ENCODE measurements around the gene EXPH5.
"Not testable (repeated sequence)": the region's sequence is repeated elsewhere in the genome, so short reads cannot be mapped to it uniquely, and the experiment has no call there.

Gene EXPH5

DNA sequence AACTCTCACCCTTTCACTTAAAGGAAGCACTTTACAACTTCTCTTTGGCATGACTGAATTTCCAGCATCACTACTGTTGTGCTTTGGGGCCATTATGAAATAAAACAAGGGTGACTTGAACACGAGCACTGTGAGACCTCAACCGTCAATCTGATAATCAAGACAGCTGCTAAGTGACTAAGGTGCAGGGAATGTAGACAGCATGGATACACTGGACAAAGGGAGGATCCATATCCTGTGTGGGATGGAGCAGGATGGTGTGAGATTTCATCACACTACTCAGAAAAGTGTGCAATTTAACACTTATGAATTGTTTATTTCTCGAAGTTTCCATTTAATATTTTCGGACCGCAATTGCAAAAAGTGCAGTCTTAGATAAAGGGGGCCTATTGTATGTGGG, 16.1 kb upstream of the EXPH5 start:
- DNase-seq, result no peak
- Histone ChIP-seq H3K9me3 (replicated peaks; ENCODE audit: insufficient read depth, low read length) (no peaks in the 10 kb centered on the region), H3K4me1 (ENCODE audit: low read length) (no peaks in the 10 kb centered on the region), H3K4me2 (ENCODE audit: low read depth, low read length) (no peak overlapping the region), H3K9me2 (replicated peaks; ENCODE audit: insufficient read depth, low read length) (no peaks in the 10 kb centered on the region), H3K9ac (ENCODE audit: low read length) (no peak overlapping the region), H3K4me3 (ENCODE audit: low read length) (no peak overlapping the region), H3K79me2 (ENCODE audit: low read length) (no peaks in the 10 kb centered on the region), H3F3A (ENCODE audit: insufficient read depth, low read length) (no peaks in the 10 kb centered on the region), H3K27ac (ENCODE audit: low read length) (no peak overlapping the region), H2AFZ (ENCODE audit: low read length) (no peak overlapping the region), H4K20me1 (ENCODE audit: insufficient read depth, low read length) (no peaks in the 10 kb centered on the region), H3K27me3 (replicated peaks; ENCODE audit: insufficient read depth, low read length) (no peaks in the 10 kb centered on the region), H3K36me3 (replicated peaks; ENCODE audit: insufficient read depth, low read length) (no peaks in the 10 kb centered on the region)
- TF ChIP-seq EZH2phosphoT487 (IDR thresholded peaks at IDR 0.05; ENCODE audit: low read length), result no peak

DNA sequence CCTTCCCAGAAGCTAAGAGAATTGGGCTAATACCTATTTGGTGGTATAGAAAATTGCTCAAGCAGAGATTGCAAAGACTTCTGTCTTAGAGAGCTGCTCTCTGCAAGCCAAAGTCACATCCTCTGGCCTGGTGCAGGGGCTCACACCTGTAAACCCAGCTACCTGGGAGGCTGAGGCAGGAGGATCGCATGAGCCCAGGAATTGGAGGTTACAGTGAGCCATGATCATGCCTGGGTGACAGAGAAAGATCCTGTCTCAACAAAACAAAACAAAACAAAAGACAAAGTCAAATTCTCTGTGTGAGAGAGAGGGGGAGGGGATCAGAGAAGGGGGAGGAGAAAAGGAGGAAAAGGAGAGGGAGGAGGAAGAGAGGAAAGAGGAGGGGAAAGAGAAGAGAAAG, 15.0 kb upstream of the EXPH5 start:
- Histone ChIP-seq H3K9me2 (replicated peaks; ENCODE audit: insufficient read depth, low read length) (no peaks in the 10 kb centered on the region), H3K9me3 (replicated peaks; ENCODE audit: insufficient read depth, low read length) (no peaks in the 10 kb centered on the region), H3K9ac (ENCODE audit: low read length) (no peak overlapping the region), H3K36me3 (replicated peaks; ENCODE audit: insufficient read depth, low read length) (no peaks in the 10 kb centered on the region), H3K79me2 (ENCODE audit: low read length) (no peaks in the 10 kb centered on the region), H3K4me1 (ENCODE audit: low read length) (no peaks in the 10 kb centered on the region), H3K4me2 (ENCODE audit: low read depth, low read length) (no peak overlapping the region), H3F3A (ENCODE audit: insufficient read depth, low read length) (no peaks in the 10 kb centered on the region), H4K20me1 (ENCODE audit: insufficient read depth, low read length) (no peaks in the 10 kb centered on the region), H3K27me3 (replicated peaks; ENCODE audit: insufficient read depth, low read length) (no peaks in the 10 kb centered on the region), H2AFZ (ENCODE audit: low read length) (no peak overlapping the region), H3K27ac (ENCODE audit: low read length) (no peak overlapping the region), H3K4me3 (ENCODE audit: low read length) (no peak overlapping the region)
- TF ChIP-seq, protein P1, sequence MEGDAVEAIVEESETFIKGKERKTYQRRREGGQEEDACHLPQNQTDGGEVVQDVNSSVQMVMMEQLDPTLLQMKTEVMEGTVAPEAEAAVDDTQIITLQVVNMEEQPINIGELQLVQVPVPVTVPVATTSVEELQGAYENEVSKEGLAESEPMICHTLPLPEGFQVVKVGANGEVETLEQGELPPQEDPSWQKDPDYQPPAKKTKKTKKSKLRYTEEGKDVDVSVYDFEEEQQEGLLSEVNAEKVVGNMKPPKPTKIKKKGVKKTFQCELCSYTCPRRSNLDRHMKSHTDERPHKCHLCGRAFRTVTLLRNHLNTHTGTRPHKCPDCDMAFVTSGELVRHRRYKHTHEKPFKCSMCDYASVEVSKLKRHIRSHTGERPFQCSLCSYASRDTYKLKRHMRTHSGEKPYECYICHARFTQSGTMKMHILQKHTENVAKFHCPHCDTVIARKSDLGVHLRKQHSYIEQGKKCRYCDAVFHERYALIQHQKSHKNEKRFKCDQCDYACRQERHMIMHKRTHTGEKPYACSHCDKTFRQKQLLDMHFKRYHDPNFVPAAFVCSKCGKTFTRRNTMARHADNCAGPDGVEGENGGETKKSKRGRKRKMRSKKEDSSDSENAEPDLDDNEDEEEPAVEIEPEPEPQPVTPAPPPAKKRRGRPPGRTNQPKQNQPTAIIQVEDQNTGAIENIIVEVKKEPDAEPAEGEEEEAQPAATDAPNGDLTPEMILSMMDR (IDR thresholded peaks at IDR 0.05; ENCODE audit: low read length), result no peak
- TF ChIP-seq EZH2 (optimal IDR thresholded peaks at IDR 0.05; ENCODE audit: low read depth, low read length) (no peak), EZH2phosphoT487 (IDR thresholded peaks at IDR 0.05; ENCODE audit: low read length) (no peak)
- no peak for DNase-seq

DNA sequence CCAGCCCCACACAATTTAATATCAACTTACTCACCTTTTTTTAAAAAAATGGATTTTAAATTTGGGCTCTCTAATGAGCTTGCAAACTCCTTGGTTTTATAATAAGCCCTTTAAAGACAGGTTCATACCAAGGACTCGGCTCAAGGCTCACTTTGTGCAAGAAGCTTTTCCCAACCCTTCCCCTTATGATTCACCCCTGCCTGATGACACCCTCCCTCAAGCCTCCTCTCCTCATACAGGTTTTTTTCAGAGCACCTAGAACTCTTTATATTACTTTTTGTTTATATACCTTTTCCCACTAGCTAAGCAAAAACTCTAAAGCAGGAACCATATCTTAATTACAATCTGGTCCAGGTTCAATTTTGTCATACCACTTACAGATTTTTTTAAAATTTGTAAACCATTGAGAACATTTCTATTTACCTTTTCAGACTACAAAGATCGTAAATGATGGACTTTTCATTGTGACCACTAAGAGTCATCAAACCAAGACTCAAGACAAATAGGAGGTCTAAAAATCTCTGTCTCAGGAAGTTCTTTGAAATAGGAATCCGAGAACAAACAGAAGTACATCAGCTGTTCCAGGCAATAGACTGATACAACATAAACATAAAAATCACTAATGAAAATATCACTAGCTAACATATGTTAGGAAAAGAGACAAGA, 13.1 kb upstream of the EXPH5 start:
- Histone ChIP-seq H2AFZ (ENCODE audit: low read length) (no peak overlapping the region), H3K27ac (ENCODE audit: low read length) (no peak overlapping the region)

DNA sequence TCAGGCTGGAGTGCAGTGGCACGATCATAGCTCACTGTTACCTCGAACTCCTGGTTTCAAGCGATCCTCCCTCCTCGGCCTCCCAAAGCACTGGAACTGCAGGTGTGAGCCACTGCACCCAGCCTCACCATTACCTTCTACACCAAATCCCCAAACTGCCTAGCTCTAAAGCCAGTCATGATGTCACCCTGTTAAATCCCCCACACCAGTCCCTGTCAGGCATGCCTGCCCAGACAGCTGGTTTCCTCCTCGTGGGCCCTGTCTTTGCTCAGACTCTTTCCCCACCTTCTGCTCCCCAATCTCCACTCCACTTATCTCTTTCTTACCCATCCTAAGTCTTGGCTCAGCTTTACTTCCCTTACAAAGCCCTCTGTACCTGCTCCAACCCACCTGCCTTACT, 12.5 kb upstream of the EXPH5 start:
- Histone ChIP-seq H3K4me2 (ENCODE audit: low read depth, low read length) (no peak overlapping the region), H3K4me1 (ENCODE audit: low read length) (no peaks in the 10 kb centered on the region), H2AFZ (ENCODE audit: low read length) (no peak overlapping the region), H3K79me2 (ENCODE audit: low read length) (no peaks in the 10 kb centered on the region), H3K36me3 (replicated peaks; ENCODE audit: insufficient read depth, low read length) (no peaks in the 10 kb centered on the region), H3K9me3 (replicated peaks; ENCODE audit: insufficient read depth, low read length) (no peaks in the 10 kb centered on the region), H3F3A (ENCODE audit: insufficient read depth, low read length) (no peaks in the 10 kb centered on the region), H4K20me1 (ENCODE audit: insufficient read depth, low read length) (no peaks in the 10 kb centered on the region), H3K27me3 (replicated peaks; ENCODE audit: insufficient read depth, low read length) (no peaks in the 10 kb centered on the region), H3K9ac (ENCODE audit: low read length) (no peak overlapping the region), H3K9me2 (replicated peaks; ENCODE audit: insufficient read depth, low read length) (no peaks in the 10 kb centered on the region), H3K4me3 (ENCODE audit: low read length) (no peak overlapping the region), H3K27ac (ENCODE audit: low read length) (no peak overlapping the region)
- DNase-seq, result no peak
- TF ChIP-seq EZH2phosphoT487 (IDR thresholded peaks at IDR 0.05; ENCODE audit: low read length) (no peak), EZH2 (optimal IDR thresholded peaks at IDR 0.05; ENCODE audit: low read depth, low read length) (no peak)
- TF ChIP-seq, protein P1 (IDR thresholded peaks at IDR 0.05; ENCODE audit: low read length), result no peak

More for the DNA sequence above, 13.1 kb upstream of the EXPH5 start:
- DNase-seq, result no peak
- Histone ChIP-seq H3K79me2 (ENCODE audit: low read length) (no peaks in the 10 kb centered on the region), H3K4me1 (ENCODE audit: low read length) (no peaks in the 10 kb centered on the region), H3K4me2 (ENCODE audit: low read depth, low read length) (no peak overlapping the region), H3K9ac (ENCODE audit: low read length) (no peak overlapping the region), H3K9me3 (replicated peaks; ENCODE audit: insufficient read depth, low read length) (no peaks in the 10 kb centered on the region), H3K36me3 (replicated peaks; ENCODE audit: insufficient read depth, low read length) (no peaks in the 10 kb centered on the region), H3K27me3 (replicated peaks; ENCODE audit: insufficient read depth, low read length) (no peaks in the 10 kb centered on the region), H3F3A (ENCODE audit: insufficient read depth, low read length) (no peaks in the 10 kb centered on the region), H3K9me2 (replicated peaks; ENCODE audit: insufficient read depth, low read length) (no peaks in the 10 kb centered on the region), H3K4me3 (ENCODE audit: low read length) (no peak overlapping the region), H4K20me1 (ENCODE audit: insufficient read depth, low read length) (no peaks in the 10 kb centered on the region)
- TF ChIP-seq, protein P1 (IDR thresholded peaks at IDR 0.05; ENCODE audit: low read length), result no peak
- TF ChIP-seq EZH2phosphoT487 (IDR thresholded peaks at IDR 0.05; ENCODE audit: low read length) (no peak), EZH2 (optimal IDR thresholded peaks at IDR 0.05; ENCODE audit: low read depth, low read length) (no peak)

DNA sequence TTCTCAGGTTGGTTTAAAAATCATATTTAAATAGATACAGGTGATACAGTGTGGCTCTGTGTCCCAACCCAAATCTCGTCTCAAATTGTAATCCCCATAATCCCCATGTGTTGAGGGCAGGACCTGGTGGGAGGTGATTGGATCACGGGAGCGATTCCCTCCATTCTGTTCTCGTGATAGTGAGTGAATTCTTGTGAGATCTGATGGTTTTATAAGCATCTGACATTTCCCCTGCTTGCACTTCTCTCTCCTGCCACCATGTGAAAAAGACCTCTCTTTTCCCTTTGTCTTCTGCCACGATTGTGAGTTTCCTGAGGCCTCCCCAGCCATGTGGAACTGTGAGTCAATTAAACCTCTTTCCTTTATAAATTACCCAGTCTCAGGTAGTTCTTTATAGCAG, 9.2 kb upstream of the EXPH5 start:
- not testable (repeated sequence) for H3K4me1 ChIP-seq (ENCODE audit: low read length); H4K20me1 ChIP-seq (ENCODE audit: insufficient read depth, low read length); H3K27ac ChIP-seq (ENCODE audit: low read length); H3K9me2 ChIP-seq (replicated peaks; ENCODE audit: insufficient read depth, low read length); DNase-seq; H3K4me2 ChIP-seq (ENCODE audit: low read depth, low read length); H3K36me3 ChIP-seq (replicated peaks; ENCODE audit: insufficient read depth, low read length); H3K9ac ChIP-seq (ENCODE audit: low read length); H3F3A ChIP-seq (ENCODE audit: insufficient read depth, low read length); H3K4me3 ChIP-seq (ENCODE audit: low read length); H2AFZ ChIP-seq (ENCODE audit: low read length); H3K79me2 ChIP-seq (ENCODE audit: low read length); H3K9me3 ChIP-seq (replicated peaks; ENCODE audit: insufficient read depth, low read length); H3K27me3 ChIP-seq (replicated peaks; ENCODE audit: insufficient read depth, low read length)
